HG02970 (cell line): ENCODE measurements around the gene KCNA5.

Source experiments
- ATAC-seq: cut with Tn5 transposase; IDR thresholded peaks from one replicate; pipeline ENCODE4 v1.9.1; 2021; ENCODE audit warnings: mild to moderate bottlenecking, moderate library complexity, moderate number of reproducible peaks; ENCODE audit not compliant: unreplicated experiment, low FRiP score

The KCNA5 gene

DNA sequence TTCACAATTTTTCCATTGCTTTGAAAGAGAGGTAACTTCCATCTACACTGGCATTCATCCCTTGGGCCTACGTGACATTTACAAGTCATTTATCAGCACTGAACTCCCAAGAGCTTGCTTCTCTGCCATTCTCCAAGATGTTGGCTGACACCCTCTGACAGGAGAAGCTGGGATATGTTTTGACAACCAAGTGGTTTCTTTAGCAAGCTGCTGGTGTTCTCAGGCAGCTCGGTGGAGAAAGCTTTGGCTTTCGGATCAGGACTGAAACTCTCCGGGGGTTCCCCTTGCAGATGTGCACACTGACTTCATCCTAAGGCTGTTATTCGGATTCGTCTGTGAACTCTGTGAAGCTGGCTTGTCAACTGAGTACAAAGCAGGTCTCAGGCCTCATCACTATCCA is 15.7 kb downstream of the KCNA5 start:
- no peak for ATAC-seq

DNA sequence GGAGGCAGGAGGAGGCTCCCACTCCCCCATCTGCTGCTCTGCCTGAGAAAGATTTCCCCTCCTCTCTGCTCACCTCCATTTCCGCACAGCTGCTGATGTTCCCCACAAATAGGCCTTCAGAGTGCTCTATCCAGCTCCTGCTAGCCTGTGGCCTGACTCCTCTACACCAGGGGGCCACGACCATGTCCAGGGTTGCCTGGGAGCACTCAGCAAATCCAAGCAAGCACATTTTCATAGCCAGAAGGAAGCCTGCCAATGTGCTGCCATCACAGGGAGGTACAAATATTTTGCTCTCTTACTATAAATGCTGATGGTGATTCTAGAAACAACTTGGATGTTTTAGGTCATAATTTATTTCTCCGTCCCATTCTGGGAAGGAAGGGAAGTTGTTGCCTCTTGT is 17.3 kb downstream of the KCNA5 start:
- ATAC-seq, result no peak

GRCh38 chr12:5063149-5063548 is 19.5 kb downstream of the KCNA5 start:
- no peak for ATAC-seq

DNA sequence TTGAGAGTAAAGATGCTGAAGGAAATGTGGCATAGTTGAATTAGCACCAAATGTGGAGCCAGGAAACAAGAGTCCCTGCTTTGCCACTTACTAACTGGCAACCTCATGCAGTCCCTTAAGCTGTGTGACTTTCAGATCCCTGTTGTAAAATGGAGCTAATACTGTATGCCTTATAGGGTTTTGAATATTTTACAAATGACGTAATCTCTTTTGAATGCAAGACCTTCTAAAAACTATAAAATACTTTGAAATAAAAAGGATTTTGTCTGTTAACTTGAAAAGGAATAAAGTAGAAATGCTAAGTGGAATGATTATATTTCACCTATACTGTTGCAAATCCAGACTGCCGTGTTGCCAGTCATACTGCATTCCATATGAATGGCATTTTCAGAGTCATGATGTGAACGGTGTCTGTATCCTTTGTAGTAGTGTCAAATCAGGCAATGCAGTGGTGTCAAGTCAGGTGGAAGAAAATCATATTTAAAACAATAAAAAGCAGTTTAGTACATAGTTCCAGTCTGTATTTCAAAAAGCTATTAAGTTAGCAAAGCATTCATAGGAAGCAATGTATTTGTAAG is 21.3 kb downstream of the KCNA5 start:
- ATAC-seq, result no peak

- no peak for ATAC-seq
Measured at GRCh38 chr12:5066251-5066650, 22.6 kb downstream of the KCNA5 start.

DNA sequence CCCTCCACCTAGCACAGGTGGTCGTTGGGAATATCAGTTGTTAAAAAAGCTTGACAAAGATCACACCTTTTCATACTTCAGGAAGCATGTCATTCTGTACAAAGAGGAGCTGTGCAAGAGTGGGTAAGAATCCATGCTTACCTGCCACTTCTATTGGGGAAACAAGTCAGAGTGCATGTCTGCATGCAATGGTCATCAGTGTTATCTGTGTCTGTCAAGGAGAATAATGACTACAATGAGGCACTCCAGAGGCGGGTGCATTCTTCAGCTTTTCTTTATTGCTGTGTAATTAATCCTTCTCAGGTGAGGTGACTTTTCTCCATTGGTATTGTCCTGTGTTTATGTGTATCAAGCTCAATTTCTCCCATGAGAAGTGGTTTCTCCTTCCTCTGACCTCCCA is 24.4 kb downstream of the KCNA5 start:
- no peak for ATAC-seq

- ATAC-seq, result no peak
Measured at GRCh38 chr12:5068619-5069018, 24.9 kb downstream of the KCNA5 start.

- no peak for ATAC-seq
Measured at GRCh38 chr12:5070090-5070489, 26.4 kb downstream of the KCNA5 start.

DNA sequence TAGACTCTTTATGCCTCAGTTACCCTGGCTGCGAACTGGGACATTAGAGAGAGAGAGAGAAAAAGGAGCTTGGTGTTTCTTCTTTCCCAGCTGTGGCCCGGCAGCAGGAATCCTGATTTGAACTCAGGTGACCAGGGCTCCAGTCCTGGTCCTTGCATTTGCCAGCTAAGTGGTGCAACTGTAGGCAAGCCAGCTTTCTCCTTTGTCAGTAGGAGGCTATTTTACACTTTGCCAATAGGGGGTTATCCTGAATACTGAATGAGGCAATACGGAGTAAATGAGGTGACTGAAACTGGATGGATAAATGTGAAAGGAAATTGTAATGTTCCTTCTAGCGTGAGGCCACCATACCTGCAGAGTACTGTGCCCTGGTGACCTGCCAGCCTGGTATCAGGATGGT is 27.8 kb downstream of the KCNA5 start:
- ATAC-seq, result no peak

DNA sequence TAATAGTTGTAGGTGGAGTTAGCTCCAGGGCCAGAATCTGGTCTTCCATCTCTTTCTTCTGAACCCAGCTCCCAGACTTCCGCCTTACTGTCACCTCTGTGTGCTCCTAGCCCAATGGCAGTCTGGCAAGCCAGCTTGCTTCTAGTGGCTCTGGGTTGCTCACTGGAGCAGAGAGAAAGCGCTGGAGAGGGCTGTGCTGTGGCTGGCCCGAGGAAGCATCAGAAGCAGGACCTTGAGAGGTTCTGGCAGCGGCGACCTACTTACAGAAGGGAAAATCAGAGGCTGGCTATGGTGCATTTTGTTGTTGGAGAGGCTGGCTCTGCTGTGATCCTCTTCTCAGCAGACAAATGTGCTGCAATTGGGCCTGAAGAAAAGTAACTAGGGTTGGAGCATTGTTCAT is 28.6 kb downstream of the KCNA5 start:
- ATAC-seq, result no peak

DNA sequence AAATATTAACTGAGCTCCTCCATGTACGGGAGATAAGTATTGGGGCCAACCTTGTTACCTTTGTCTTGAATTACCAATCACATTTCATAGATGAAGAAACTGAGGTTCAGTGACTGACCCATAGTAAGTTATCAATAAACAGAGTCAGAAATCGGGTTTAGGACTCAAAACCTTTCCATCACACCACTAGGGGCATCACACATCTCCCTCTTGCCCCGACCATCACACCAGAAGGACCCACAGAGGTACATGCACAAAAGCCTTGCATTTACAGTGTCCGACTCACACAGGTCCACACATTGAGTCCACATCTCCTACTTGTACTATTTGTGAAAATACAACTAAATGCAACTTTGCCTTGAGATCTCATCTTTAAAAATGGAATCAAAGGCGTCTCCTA is 29.4 kb downstream of the KCNA5 start:
- ATAC-seq, result no peak

DNA sequence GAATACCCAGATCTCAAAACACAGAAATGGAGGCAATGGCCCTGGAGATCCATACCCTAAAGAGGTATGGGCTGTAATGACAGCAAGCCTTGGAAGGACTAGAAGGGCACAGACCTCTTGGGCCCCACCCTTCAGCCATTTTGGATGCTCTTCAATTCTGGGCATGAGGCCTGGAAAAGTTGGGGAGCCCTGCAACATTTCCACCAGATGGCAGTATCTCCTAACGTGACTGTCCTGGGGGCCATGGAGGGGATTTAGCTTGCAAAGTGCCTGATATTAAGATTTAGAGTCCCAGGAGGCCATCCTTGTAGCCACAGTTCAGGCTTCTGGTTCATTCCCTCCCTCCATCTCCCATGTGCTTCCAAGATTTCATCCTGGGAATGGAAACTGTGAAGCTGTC is 30.2 kb downstream of the KCNA5 start:
- ATAC-seq, result no peak

DNA sequence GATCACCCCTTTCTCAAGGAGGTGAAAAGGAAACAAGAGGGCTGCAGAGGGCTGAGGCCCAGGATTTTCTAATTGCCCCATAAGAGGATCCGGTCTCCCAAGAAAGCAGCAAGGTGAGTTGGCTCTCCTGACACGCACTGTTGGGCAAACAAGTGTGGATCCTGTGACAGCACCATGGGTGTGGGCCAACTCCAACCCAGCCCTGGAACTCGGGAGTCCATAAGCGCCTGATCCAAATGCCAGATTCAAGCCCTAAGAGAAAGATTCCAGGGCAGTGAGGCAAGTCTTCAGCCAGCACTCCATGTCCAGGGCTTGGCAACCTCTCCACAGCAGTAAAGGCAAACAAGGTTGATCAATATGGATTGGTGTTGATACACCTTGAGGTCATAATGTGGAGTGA is 33.1 kb downstream of the KCNA5 start:
- ATAC-seq, result no peak

- ATAC-seq, result no peak
Measured at GRCh38 chr12:5078423-5078822, 34.7 kb downstream of the KCNA5 start.

- no peak for ATAC-seq
Measured at GRCh38 chr12:5081016-5081415, 37.3 kb downstream of the KCNA5 start.

GRCh38 chr12:5083955-5084849 is 40.5 kb downstream of the KCNA5 start:
- no peak for ATAC-seq

DNA sequence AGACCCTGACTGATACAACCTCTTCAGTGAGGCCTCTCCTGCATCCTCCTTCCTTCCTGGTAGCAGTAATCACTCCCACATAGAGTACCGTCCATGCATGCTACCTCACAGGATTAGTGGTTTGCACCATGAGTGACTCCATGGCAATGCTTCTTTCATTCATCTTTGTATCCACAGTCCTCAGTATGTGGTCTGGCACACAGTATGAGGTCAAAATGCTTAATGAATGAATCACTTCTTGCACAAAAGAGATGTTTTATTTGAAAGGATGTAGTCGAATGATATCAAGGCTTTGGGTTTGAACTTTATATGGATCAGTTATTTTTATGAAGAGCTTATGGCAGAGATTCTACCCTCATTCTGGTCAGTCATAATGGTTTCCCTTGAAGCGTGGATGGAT is 42.2 kb downstream of the KCNA5 start:
- ATAC-seq, result no peak

DNA sequence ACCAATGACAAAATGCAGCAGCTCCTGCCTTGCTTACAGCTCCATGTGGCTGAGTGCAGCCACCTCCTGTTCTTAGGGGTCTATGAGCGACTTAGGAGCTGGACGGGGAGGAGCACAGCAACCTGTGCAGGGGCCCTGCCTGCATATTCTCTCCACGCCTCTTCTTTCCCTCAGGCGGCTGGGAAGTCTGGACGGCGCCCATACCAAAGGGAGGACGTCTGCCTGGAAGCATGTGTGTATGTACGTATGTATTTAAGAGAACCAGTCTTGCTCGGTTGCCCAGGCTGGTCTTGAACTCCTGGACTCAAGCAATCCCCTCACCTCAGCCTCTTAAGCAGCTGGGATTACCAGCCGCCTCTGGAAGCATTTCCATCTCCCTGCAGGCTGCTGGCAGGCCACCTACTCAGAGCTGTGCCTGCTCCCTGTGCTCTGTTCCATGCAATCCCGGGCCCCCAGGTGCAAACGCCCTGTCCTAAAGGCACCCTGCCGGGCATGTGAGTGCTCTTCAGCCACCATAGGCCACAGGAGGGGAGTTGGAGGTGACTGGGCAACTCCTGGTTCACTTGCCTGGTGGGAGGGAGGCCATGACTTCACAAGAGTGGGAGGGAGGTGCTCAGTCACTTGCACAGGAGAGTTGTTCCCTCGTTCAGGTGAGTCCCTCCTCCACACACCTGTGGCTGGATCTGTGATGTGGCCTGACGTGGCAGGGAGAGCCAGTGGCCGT is 44.3 kb downstream of the KCNA5 start:
- ATAC-seq, result no peak

- no peak for ATAC-seq
Measured at GRCh38 chr12:5088586-5089264, 45.0 kb downstream of the KCNA5 start.

- ATAC-seq, result no peak
Measured at GRCh38 chr12:5094551-5094950, 50.9 kb downstream of the KCNA5 start.

- ATAC-seq, result no peak
Measured at GRCh38 chr12:5094986-5095385, 51.3 kb downstream of the KCNA5 start.
